Measurements from ENCODE around the gene PACS1. TPM values are rescaled to one million over a fixed set of nuclear protein-coding genes. Genes with fewer than 3 reads are reported as not detected.

Gene PACS1
- total RNA-seq, 1 experiment from 2014 or later, result 41.1 TPM

GRCh38 chr11:66104057-66104638 is 34.1 kb downstream of the PACS1 start:
- no peak overlapping the region for H3K27ac ChIP-seq (ENCODE audit: low read depth, low read length)
- no peaks in the 10 kb centered on the region for H3K27me3 ChIP-seq (ENCODE audit: insufficient read depth, low read length)
- H4K20me1 ChIP-seq (ENCODE audit: insufficient read depth), result no peaks in the 10 kb centered on the region
- ChIA-PET RAD21 (ENCODE audit: low non-redundant PET in 1 of 2, low total read pairs in 2 of 2, uncharacterized antibody in 2 of 2, unreplicated experiment in 2 of 2) (no interaction called here), POLR2A (no interaction called here), CTCF (no interaction called here)
- no TSS peak for BruUV-seq (replicated peaks)
- no peak overlapping the region for H3K4me2 ChIP-seq (ENCODE audit: low read length)
- intact Hi-C loops (cut with micrococcal nuclease), result no loop called here
- peaks cover 0 to 14% of the 10 kb centered on the region in 2 experiments; a peak in 2 of 4 replicates for H3K4me1 ChIP-seq (ENCODE audit: control insufficient read depth in 1 of 2, insufficient read depth in 2 of 2, low read length in 2 of 2)
- no peaks in the 10 kb centered on the region for H3K9me3 ChIP-seq (ENCODE audit: control insufficient read depth in 1 of 2, insufficient read depth in 1 of 2, low read depth in 1 of 2, low read length in 2 of 2)
- no peaks in the 10 kb centered on the region for H3K9me2 ChIP-seq (ENCODE audit: insufficient read depth)
- H3K4me3 ChIP-seq (replicated peaks in 1 of 2; ENCODE audit: low read depth in 1 of 2, low read length in 2 of 2), result no peak overlapping the region
- H3K9ac ChIP-seq (ENCODE audit: low read length), result no peak overlapping the region
- DNase-seq (ENCODE audit: low read depth, low spot score) (no peak), ATAC-seq (no peak)
- TF ChIP-seq ZFX (IDR thresholded peaks at IDR 0.05), result no peak
- H3K79me2 ChIP-seq (ENCODE audit: insufficient read depth, low read length), result peaks cover 7% of the 10 kb centered on the region; the same call in 1 of the 2 replicates
- no peaks in the 10 kb centered on the region for H3K36me3 ChIP-seq (ENCODE audit: control insufficient read depth in 1 of 2, insufficient read depth in 2 of 2, low read length in 2 of 2)
- H2AFZ ChIP-seq (ENCODE audit: low read depth, low read length, poor library complexity, severe bottlenecking), result no peak overlapping the region

DNA sequence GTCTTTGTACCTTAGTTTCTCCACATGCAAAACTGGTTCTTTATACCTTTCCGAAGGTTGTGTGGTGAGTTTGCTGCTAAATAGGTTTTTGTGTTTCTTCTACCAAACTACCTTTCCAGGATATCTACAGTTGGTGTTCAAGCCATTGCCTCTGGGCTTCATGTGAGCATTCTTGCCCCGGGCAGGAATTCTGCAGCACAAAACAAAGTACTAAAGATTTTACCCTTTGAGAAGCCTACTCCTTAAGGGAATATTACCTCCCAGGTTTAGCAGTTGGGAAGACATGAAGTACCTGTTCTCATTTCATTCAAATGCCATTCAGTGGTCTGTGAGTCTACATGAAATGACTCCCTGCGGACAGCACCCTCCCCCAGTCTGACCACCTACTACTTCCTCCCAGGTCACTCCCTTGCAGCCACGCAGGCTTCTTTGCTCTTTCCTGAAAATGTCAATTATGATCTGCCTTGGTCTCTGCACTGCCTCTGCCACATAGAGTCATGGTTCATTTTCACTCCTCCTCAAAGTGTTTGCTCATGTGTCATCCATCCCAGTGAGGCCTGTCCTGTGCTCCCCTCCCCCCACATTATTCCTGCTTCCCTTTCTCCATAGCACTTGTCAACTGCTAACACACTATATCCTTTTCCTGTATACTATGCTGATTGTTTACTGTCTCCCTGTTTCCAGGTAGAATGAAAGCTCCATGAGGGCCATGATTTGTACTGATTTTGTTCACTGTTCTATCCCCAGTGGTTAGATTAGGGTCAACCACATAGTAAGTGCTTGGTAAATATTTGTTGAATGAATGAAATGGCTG is 36.9 kb downstream of the PACS1 start:
- POLR2A ChIA-PET, result no interaction called here
- intact Hi-C loops (cut with micrococcal nuclease), result no loop called here
- Histone ChIP-seq H3K36me3 (ENCODE audit: control insufficient read depth in 1 of 2, insufficient read depth in 2 of 2, low read length in 2 of 2) (no peaks in the 10 kb centered on the region), H3K4me1 (ENCODE audit: control insufficient read depth in 1 of 2, insufficient read depth in 2 of 2, low read length in 2 of 2) (peaks cover 9 to 30% of the 10 kb centered on the region in 2 experiments), H3K4me2 (ENCODE audit: low read length) (0 out of 2 replicates have a peak overlapping the region, but pooled peaks have one; percentile 2), H3K4me3 (replicated peaks in 1 of 2; ENCODE audit: low read depth in 1 of 2, low read length in 2 of 2) (no peak overlapping the region), H3K27ac (ENCODE audit: low read depth, low read length) (no peak overlapping the region), H4K20me1 (ENCODE audit: insufficient read depth) (no peaks in the 10 kb centered on the region), H3K9me2 (ENCODE audit: insufficient read depth) (no peaks in the 10 kb centered on the region), H3K9me3 (ENCODE audit: control insufficient read depth in 1 of 2, insufficient read depth in 1 of 2, low read depth in 1 of 2, low read length in 2 of 2) (no peaks in the 10 kb centered on the region), H3K27me3 (ENCODE audit: insufficient read depth, low read length) (no peaks in the 10 kb centered on the region), H3K9ac (ENCODE audit: low read length) (no peak overlapping the region), H3K79me2 (ENCODE audit: insufficient read depth, low read length) (0 out of 2 replicates have a peak, but pooled peaks cover 3% of the 10 kb centered on the region), H2AFZ (ENCODE audit: low read depth, low read length, poor library complexity, severe bottlenecking) (no peak overlapping the region)
- DNase-seq (ENCODE audit: low read depth, low spot score), result no peak
- CTCF ChIA-PET, result no interaction called here
- BruUV-seq (replicated peaks), result no TSS peak
- no peak for ATAC-seq
- RAD21 ChIA-PET (ENCODE audit: low non-redundant PET in 1 of 2, low total read pairs in 2 of 2, uncharacterized antibody in 2 of 2, unreplicated experiment in 2 of 2), result no interaction called here
- TF ChIP-seq SP1 (IDR thresholded peaks at IDR 0.05; ENCODE audit: low read depth), result no peak
- TF ChIP-seq, protein P1, sequence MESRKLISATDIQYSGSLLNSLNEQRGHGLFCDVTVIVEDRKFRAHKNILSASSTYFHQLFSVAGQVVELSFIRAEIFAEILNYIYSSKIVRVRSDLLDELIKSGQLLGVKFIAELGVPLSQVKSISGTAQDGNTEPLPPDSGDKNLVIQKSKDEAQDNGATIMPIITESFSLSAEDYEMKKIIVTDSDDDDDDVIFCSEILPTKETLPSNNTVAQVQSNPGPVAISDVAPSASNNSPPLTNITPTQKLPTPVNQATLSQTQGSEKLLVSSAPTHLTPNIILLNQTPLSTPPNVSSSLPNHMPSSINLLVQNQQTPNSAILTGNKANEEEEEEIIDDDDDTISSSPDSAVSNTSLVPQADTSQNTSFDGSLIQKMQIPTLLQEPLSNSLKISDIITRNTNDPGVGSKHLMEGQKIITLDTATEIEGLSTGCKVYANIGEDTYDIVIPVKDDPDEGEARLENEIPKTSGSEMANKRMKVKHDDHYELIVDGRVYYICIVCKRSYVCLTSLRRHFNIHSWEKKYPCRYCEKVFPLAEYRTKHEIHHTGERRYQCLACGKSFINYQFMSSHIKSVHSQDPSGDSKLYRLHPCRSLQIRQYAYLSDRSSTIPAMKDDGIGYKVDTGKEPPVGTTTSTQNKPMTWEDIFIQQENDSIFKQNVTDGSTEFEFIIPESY (IDR thresholded peaks at IDR 0.05; ENCODE audit: extremely low read depth, insufficient replicate concordance, low read length), result no peak
- TF ChIP-seq MAX (IDR thresholded peaks at IDR 0.05), result no peak
- no peak for TF ChIP-seq ELF1 (IDR thresholded peaks at IDR 0.05; ENCODE audit: borderline replicate concordance, low read depth)
- no peak for TF ChIP-seq TCF7L2 (IDR thresholded peaks at IDR 0.05; ENCODE audit: borderline replicate concordance, extremely low read depth, insufficient read depth, insufficient read length)
- no peak for TF ChIP-seq CBX3 (IDR thresholded peaks at IDR 0.05; ENCODE audit: low read depth)
- TF ChIP-seq SRF (IDR thresholded peaks at IDR 0.05; ENCODE audit: low read depth), result no peak
- TF ChIP-seq ZNF274 (IDR thresholded peaks at IDR 0.05; ENCODE audit: low read depth, low read length), result no peak
- TF ChIP-seq POLR2AphosphoS5 (IDR thresholded peaks at IDR 0.05; ENCODE audit: low read depth, low read length), result no peak
- TF ChIP-seq, protein P2, sequence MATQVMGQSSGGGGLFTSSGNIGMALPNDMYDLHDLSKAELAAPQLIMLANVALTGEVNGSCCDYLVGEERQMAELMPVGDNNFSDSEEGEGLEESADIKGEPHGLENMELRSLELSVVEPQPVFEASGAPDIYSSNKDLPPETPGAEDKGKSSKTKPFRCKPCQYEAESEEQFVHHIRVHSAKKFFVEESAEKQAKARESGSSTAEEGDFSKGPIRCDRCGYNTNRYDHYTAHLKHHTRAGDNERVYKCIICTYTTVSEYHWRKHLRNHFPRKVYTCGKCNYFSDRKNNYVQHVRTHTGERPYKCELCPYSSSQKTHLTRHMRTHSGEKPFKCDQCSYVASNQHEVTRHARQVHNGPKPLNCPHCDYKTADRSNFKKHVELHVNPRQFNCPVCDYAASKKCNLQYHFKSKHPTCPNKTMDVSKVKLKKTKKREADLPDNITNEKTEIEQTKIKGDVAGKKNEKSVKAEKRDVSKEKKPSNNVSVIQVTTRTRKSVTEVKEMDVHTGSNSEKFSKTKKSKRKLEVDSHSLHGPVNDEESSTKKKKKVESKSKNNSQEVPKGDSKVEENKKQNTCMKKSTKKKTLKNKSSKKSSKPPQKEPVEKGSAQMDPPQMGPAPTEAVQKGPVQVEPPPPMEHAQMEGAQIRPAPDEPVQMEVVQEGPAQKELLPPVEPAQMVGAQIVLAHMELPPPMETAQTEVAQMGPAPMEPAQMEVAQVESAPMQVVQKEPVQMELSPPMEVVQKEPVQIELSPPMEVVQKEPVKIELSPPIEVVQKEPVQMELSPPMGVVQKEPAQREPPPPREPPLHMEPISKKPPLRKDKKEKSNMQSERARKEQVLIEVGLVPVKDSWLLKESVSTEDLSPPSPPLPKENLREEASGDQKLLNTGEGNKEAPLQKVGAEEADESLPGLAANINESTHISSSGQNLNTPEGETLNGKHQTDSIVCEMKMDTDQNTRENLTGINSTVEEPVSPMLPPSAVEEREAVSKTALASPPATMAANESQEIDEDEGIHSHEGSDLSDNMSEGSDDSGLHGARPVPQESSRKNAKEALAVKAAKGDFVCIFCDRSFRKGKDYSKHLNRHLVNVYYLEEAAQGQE (IDR thresholded peaks at IDR 0.05; ENCODE audit: low read depth), result no peak
- TF ChIP-seq FOSL1 (IDR thresholded peaks at IDR 0.05; ENCODE audit: low read depth), result no peak
- TF ChIP-seq YY1 (IDR thresholded peaks at IDR 0.05; ENCODE audit: extremely low read depth, insufficient replicate concordance, low read depth, low read length), result no peak

All from HCT116 (cell line).